Activated naive CD4-positive, alpha-beta T cell treated with Interleukin-2 at 50 U/mL for 16 hours (primary cell): Measurements from ENCODE around the gene SLC2A13.

ENCODE experiments used
- DNase-seq: peaks from one replicate; pipeline ENCODE4 v3.0.0-alpha.2; 2020

Gene SLC2A13

GRCh38 chr12:40105515-40106201 lies at the start of gene SLC2A13:
TSS of gene SLC2A13 (minus strand) at chr12:40106081. CDS start at chr12:40105808, 273 bp downstream.
- peak; percentile 73 for DNase-seq

- no peak for DNase-seq
These were observed 48.5 kb upstream of the SLC2A13 start for GRCh38 chr12:40154381-40154780.

GRCh38 chr12:40153432-40153831 lies 47.6 kb upstream of the SLC2A13 start:
- no peak for DNase-seq

GRCh38 chr12:40152783-40153383 lies 47.0 kb upstream of the SLC2A13 start:
- peak; percentile 56 for DNase-seq

- DNase-seq, result no peak
These were observed 43.9 kb upstream of the SLC2A13 start for GRCh38 chr12:40149673-40150260.

GRCh38 chr12:40146800-40147797 lies 41.2 kb upstream of the SLC2A13 start:
- no peak for DNase-seq

- no peak for DNase-seq
These were observed 40.0 kb upstream of the SLC2A13 start for GRCh38 chr12:40145896-40146295.

- no peak for DNase-seq
These were observed 38.1 kb upstream of the SLC2A13 start for GRCh38 chr12:40144023-40144422.

- DNase-seq, result no peak
These were observed 36.3 kb upstream of the SLC2A13 start for GRCh38 chr12:40142001-40142744.

- DNase-seq, result no peak
These were observed 32.6 kb upstream of the SLC2A13 start for GRCh38 chr12:40138526-40138925.

- DNase-seq, result no peak
These were observed 31.4 kb upstream of the SLC2A13 start for GRCh38 chr12:40137252-40137651.

- no peak for DNase-seq
These were observed 21.5 kb upstream of the SLC2A13 start for GRCh38 chr12:40127408-40127807.

GRCh38 chr12:40123496-40123895 lies 17.6 kb upstream of the SLC2A13 start:
- no peak for DNase-seq

- no peak for DNase-seq
These were observed 17.0 kb upstream of the SLC2A13 start for GRCh38 chr12:40122842-40123241.

GRCh38 chr12:40117818-40118217 lies 11.9 kb upstream of the SLC2A13 start:
- DNase-seq, result no peak

GRCh38 chr12:40110586-40110985 lies 4.7 kb upstream of the SLC2A13 start:
- no peak for DNase-seq

- peak; percentile 63 for DNase-seq
These were observed 2.1 kb upstream of the SLC2A13 start for GRCh38 chr12:40107803-40108620.

GRCh38 chr12:40107098-40107802 lies 1.4 kb upstream of the SLC2A13 start:
- peak; percentile 90 for DNase-seq

GRCh38 chr12:40106655-40107054 lies 774 bp upstream of the SLC2A13 start:
- DNase-seq, result no peak

GRCh38 chr12:40106202-40106533 lies 287 bp upstream of the SLC2A13 start:
- DNase-seq, result no peak

- no peak for DNase-seq
These were observed 691 bp downstream of the SLC2A13 start for GRCh38 chr12:40105265-40105514.
